PC-3 (cell line): ENCODE results near the gene SLC38A11. TPM values are rescaled to one million over a fixed set of nuclear protein-coding genes. Genes with fewer than 3 reads are reported as not detected.

Experiments used
- ATAC-seq: fragments of 200-7000 bp; cut with Tn5 transposase; 2 replicates; pipeline ENCODE4 v1.9.1; 2020; ENCODE audit warnings: mild to moderate bottlenecking, moderate library complexity
- BruUV-seq: library from RNA; stranded (reverse); fragments of 400-500 nt; replicated peaks from 2 replicates; lab custom pipeline; 2021; lab: Mats Ljungman, UMichigan
- CTCF ChIA-PET: fragments of 300-600 bp; sonication (Branson Sonifier 250); formaldehyde crosslinking; loops from one replicate; lab custom pipeline; 2022; ENCODE audit warnings: antibody characterized with exemption; lab: Charles Lee
- POLR2A ChIA-PET: fragments of 300-600 bp; sonication (Branson Sonifier 250); formaldehyde crosslinking; loops from one replicate; lab custom pipeline; 2022; ENCODE audit warnings: antibody characterized with exemption; ENCODE audit not compliant: unreplicated experiment; lab: Charles Lee
- DNase-seq: peaks from one replicate; pipeline ENCODE4 v3.0.0-alpha.2; 2015
- H2AFZ ChIP-seq: fragments of 300-600 bp; sonication (generic); 2 replicates; pipeline ENCODE4 v1.6.0; 2016; ENCODE audit warnings: antibody characterized with exemption, low read length
- H3F3A ChIP-seq: fragments of 300-600 bp; sonication (generic); one replicate; pipeline ENCODE4 v1.6.0; 2017; ENCODE audit warnings: antibody characterized with exemption, low read length, control low read depth, mild to moderate bottlenecking; ENCODE audit not compliant: unreplicated experiment
- H3K27ac ChIP-seq: fragments of 300-600 bp; sonication (generic); 2 replicates; pipeline ENCODE4 v1.5.1; 2016; ENCODE audit warnings: mild to moderate bottlenecking, low read length
- H3K27me3 ChIP-seq: fragments of 300-600 bp; sonication (generic); 2 replicates; pipeline ENCODE4 v1.6.1; 2016; ENCODE audit warnings: low read length, mixed read lengths
- H3K36me3 ChIP-seq: fragments of 300-600 bp; sonication (generic); 2 replicates; pipeline ENCODE4 v1.6.1; 2016; ENCODE audit warnings: low read depth, mixed run types, low read length, mixed read lengths
- H3K4me1 ChIP-seq: fragments of 300-600 bp; sonication (generic); 2 replicates; pipeline ENCODE4 v1.5.1; 2016; ENCODE audit warnings: low read length; ENCODE audit not compliant: insufficient read depth
- H3K4me2 ChIP-seq: fragments of 300-600 bp; sonication (generic); 2 replicates; pipeline ENCODE4 v1.6.0; 2016; ENCODE audit warnings: low read length
- H3K4me3 ChIP-seq: fragments of 300-600 bp; sonication (generic); 2 replicates; pipeline ENCODE4 v1.5.1; 2016; ENCODE audit warnings: mild to moderate bottlenecking, low read length, mixed read lengths
- H3K79me2 ChIP-seq: fragments of 300-600 bp; sonication (generic); 2 replicates; pipeline ENCODE4 v1.6.1; 2017; ENCODE audit warnings: low read length, mixed read lengths
- H3K9ac ChIP-seq: fragments of 300-600 bp; sonication (generic); 2 replicates; pipeline ENCODE4 v1.6.0; 2016; ENCODE audit warnings: mild to moderate bottlenecking, low read length
- H3K9me2 ChIP-seq: fragments of 300-600 bp; sonication (generic); replicated peaks from 2 replicates; pipeline ENCODE4 v1.6.1; 2016; ENCODE audit warnings: mixed run types, low read length, mixed read lengths
- H3K9me3 ChIP-seq: fragments of 300-600 bp; sonication (generic); 2 replicates; pipeline ENCODE4 v1.6.1; 2016; ENCODE audit warnings: low read length, mixed read lengths
- H4K20me1 ChIP-seq: fragments of 300-600 bp; sonication (generic); 2 replicates; pipeline ENCODE4 v1.6.1; 2016; ENCODE audit warnings: low read length, mixed read lengths
- EZH2 ChIP-seq: fragments of 300-600 bp; sonication (generic); IDR thresholded peaks from one replicate; pipeline ENCODE4 v1.6.1; 2017; ENCODE audit warnings: antibody characterized with exemption, mild to moderate bottlenecking, low read length; ENCODE audit not compliant: unreplicated experiment
- EZH2phosphoT487 ChIP-seq: fragments of 300-600 bp; sonication (generic); IDR thresholded peaks from 2 replicates; pipeline ENCODE4 v1.6.1; 2018; ENCODE audit warnings: mild to moderate bottlenecking, antibody characterized with exemption, low read length, borderline replicate concordance
- intact Hi-C: fragments of 100-400 bp; cut with micrococcal nuclease; formaldehyde crosslinking; loops from 2 replicates; pipeline ENCODE4 v1.9.0; 2023
- total RNA-seq: library from RNA; depleted of rRNA; stranded (reverse); fragments of >200 nt; gene quantifications from 2 replicates; pipeline ENCODE4 v1.2.3, GENCODE V29; 2014
- TF ChIP-seq, protein P1 (sequence below): fragments of 300-600 bp; sonication (generic); conservative IDR thresholded peaks from 2 replicates; pipeline ENCODE4 v1.5.1; 2017; ENCODE audit warnings: antibody characterized with exemption, low read depth, mild to moderate bottlenecking, low read length

Gene SLC38A11
- total RNA-seq, 1 experiment from 2014 or later = 0.36 TPM

DNA sequence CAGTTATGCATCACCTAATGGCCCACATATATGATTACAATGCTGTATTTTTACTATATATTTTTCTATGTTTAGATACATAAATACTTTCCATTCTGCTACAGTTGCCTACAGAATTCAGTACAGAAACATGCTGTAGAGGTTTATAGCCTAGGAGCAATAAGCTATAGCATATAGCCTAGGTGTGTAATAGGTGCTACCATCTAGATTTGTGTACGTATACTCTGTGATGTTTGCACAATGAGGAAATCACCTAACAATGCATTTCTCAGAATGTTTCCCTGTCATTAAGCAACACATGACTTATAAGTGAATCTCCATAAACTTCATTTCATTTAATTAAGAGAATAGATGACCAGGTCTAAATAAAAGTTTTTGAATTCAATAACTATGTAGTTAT lies 43.5 kb downstream of the SLC38A11 start:
- intact Hi-C loops = loop anchor here (5.0 kb wide), 1 partner anchor 155 kb away; no protein-coding TSS in a partner anchor
- no peaks in the 10 kb centered on the region for H4K20me1 ChIP-seq
- DNase-seq (peak; percentile 15), ATAC-seq (no peak)
- BruUV-seq = no TSS peak
- ChIA-PET CTCF (no interaction called here), POLR2A (no interaction called here)
- H2AFZ ChIP-seq = no peak overlapping the region
- no peaks in the 10 kb centered on the region for H3K9me2 ChIP-seq
- H3K27me3 ChIP-seq = no peaks in the 10 kb centered on the region
- no peaks in the 10 kb centered on the region for H3F3A ChIP-seq
- H3K79me2 ChIP-seq = no peaks in the 10 kb centered on the region
- peaks cover 9% of the 10 kb centered on the region; the same call in 1 of the 2 replicates for H3K4me1 ChIP-seq
- TF ChIP-seq, protein P1, sequence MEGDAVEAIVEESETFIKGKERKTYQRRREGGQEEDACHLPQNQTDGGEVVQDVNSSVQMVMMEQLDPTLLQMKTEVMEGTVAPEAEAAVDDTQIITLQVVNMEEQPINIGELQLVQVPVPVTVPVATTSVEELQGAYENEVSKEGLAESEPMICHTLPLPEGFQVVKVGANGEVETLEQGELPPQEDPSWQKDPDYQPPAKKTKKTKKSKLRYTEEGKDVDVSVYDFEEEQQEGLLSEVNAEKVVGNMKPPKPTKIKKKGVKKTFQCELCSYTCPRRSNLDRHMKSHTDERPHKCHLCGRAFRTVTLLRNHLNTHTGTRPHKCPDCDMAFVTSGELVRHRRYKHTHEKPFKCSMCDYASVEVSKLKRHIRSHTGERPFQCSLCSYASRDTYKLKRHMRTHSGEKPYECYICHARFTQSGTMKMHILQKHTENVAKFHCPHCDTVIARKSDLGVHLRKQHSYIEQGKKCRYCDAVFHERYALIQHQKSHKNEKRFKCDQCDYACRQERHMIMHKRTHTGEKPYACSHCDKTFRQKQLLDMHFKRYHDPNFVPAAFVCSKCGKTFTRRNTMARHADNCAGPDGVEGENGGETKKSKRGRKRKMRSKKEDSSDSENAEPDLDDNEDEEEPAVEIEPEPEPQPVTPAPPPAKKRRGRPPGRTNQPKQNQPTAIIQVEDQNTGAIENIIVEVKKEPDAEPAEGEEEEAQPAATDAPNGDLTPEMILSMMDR = no peak
- TF ChIP-seq EZH2 (no peak), EZH2phosphoT487 (no peak)
- no peak overlapping the region for H3K4me3 ChIP-seq
- H3K27ac ChIP-seq = no peak overlapping the region
- no peak overlapping the region for H3K4me2 ChIP-seq
- no peaks in the 10 kb centered on the region for H3K9me3 ChIP-seq
- H3K36me3 ChIP-seq = no peaks in the 10 kb centered on the region
- no peak overlapping the region for H3K9ac ChIP-seq

- no peak overlapping the region for H3K9ac ChIP-seq
- TF ChIP-seq, protein P1 = no peak
- no peak for TF ChIP-seq EZH2
- TF ChIP-seq EZH2phosphoT487 = no peak
- POLR2A ChIA-PET = interaction anchor here (0.6 kb wide), 1 partner anchor 57 kb away, joined by 3 read pairs; no protein-coding TSS in a partner anchor
- peaks cover 9% of the 10 kb centered on the region; the same call in 1 of the 2 replicates for H3K4me1 ChIP-seq
- peak overlapping the region; percentile 21 for H3K4me2 ChIP-seq
- H3F3A ChIP-seq = no peaks in the 10 kb centered on the region
- H3K27me3 ChIP-seq = no peaks in the 10 kb centered on the region
- no peaks in the 10 kb centered on the region for H3K79me2 ChIP-seq
- BruUV-seq = no TSS peak
- no peaks in the 10 kb centered on the region for H3K9me2 ChIP-seq
- CTCF ChIA-PET = no interaction called here
- intact Hi-C loops = loop anchor here (5.0 kb wide), 1 partner anchor 153 kb away; no protein-coding TSS in a partner anchor
- no peaks in the 10 kb centered on the region for H3K36me3 ChIP-seq
- no peak overlapping the region for H3K27ac ChIP-seq
- DNase-seq (peak; percentile 64), ATAC-seq (peak; percentile 93)
- peak overlapping the region; percentile 5; the same call in 1 of the 2 replicates for H2AFZ ChIP-seq
- H3K4me3 ChIP-seq = no peak overlapping the region
- H4K20me1 ChIP-seq = no peaks in the 10 kb centered on the region
- H3K9me3 ChIP-seq = no peaks in the 10 kb centered on the region
These were observed 45.0 kb downstream of the SLC38A11 start for GRCh38 chr2:164910101-164910899.

DNA sequence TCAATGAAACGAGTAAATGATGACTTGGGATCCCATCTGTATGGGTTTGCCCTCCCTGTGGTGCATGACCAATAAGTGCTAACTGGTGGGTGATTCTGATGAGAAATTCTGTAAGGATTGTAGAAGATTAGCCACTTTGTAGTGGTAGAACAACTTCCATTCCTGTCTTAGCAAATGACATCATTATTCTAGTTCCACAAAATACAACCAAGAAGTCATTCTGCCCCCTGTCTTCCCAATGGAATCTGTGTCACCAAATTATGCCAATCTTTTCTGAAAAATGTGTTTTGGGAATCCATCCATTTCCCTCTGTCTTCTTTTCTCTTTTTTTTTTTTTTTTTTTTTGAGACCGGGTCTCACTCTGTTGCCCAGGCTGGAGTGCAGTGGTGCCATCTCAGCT lies 48.4 kb downstream of the SLC38A11 start:
- Histone ChIP-seq H2AFZ (no peak overlapping the region), H3K36me3 (no peaks in the 10 kb centered on the region), H3K79me2 (no peaks in the 10 kb centered on the region), H3K4me3 (no peak overlapping the region), H3F3A (no peaks in the 10 kb centered on the region), H3K9me3 (no peaks in the 10 kb centered on the region), H3K27me3 (no peaks in the 10 kb centered on the region), H3K27ac (no peak overlapping the region), H3K4me2 (no peak overlapping the region), H4K20me1 (no peaks in the 10 kb centered on the region), H3K9ac (no peak overlapping the region), H3K9me2 (no peaks in the 10 kb centered on the region), H3K4me1 (peaks cover 9% of the 10 kb centered on the region; the same call in 1 of the 2 replicates)
- ChIA-PET POLR2A (no interaction called here), CTCF (no interaction called here)
- DNase-seq (no peak), ATAC-seq (no peak)
- TF ChIP-seq, protein P1 = no peak
- TF ChIP-seq EZH2 (no peak), EZH2phosphoT487 (no peak)
- intact Hi-C loops = no loop called here
- BruUV-seq = no TSS peak
